Activated CD4-positive, alpha-beta T cell treated with anti-CD3 and anti-CD28 coated beads for 24 hours (primary cell): ENCODE measurements around the gene DENND6B.
"Not testable (repeated sequence)": the region's sequence is repeated elsewhere in the genome, so short reads cannot be mapped to it uniquely, and the experiment has no call there.

Experiments
- DNase-seq, 2 donors: peaks; one replicate each; pipeline ENCODE4 v3.0.0-alpha.2; 2020; ENCODE audit warnings: low read depth in 2 of 2

DENND6B gene

DNA sequence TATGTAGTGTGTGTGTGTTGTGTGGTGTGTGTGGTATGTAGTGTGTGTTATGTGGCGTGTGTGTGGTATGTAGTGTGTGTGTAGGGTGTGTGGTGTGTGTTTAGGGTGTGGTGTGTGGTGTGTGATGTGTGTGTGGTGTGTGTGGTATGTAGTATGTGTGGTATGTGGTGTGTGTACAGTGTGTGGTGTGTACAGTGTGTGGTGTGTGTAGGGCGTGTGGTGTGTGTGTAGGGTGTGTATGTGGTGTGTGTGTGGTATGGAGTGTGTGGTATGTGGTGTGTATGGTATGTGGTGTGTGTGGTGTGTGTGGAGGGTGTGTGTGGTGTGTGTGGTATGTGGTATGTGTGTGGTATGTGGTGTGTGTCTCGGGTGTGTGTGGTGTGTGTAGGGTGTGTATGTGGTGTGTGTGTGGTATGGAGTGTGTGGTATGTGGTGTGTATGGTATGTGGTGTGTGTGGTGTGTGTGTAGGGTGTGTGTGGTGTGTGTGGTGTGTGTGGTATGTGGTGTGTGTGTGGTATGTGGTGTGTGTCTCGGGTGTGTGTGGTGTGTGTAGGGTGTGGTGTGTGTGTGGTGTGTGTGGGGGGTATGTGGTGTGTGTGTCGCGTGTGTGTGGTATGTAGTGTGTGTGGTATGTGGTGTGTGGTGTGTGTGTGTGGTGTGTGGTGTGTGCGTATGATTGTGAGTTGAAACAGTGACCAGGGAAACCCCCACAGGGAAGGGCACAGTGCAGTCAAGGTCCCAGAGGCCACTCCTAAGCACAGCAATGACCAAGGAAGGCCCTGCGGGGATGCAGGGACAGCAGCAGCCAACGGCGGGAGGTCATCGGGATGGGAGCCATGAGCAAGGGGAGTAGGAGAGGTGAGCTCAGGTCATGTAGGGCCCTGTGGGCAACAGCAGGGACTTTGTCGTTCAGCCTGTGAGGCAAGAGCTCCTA is 13.4 kb upstream of the DENND6B start:
- no peak for DNase-seq

DNA sequence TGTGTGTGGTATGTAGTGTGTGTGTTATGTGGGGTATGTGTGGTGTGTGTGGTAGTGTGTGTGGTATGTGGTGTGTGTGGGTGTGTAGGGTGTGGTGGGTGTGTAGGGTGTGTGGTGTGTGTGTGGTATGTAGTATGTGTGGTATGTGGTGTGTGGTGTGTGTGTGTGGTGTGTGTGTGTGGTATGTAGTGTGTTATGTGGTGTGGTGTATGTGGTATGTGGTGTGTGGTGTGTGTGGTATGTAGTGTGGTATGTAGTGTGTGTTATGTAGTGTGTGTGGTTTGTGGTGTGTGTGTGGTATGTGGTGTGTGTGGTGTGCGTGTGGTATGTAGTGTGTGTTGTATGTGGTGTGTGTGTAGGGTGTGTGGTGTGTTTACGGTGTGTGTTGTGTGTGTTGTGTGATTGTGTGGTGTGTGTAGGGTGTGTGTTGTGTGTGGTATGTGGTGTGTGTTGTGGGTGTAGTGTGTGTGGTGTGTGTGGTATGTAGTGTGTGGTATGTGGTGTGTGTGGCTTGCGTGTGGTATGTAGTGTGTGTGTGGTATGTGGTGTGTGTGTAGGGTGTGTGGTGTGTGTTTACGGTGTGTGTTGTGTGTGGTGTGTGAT is 12.1 kb upstream of the DENND6B start:
- DNase-seq, result no peak

DNA sequence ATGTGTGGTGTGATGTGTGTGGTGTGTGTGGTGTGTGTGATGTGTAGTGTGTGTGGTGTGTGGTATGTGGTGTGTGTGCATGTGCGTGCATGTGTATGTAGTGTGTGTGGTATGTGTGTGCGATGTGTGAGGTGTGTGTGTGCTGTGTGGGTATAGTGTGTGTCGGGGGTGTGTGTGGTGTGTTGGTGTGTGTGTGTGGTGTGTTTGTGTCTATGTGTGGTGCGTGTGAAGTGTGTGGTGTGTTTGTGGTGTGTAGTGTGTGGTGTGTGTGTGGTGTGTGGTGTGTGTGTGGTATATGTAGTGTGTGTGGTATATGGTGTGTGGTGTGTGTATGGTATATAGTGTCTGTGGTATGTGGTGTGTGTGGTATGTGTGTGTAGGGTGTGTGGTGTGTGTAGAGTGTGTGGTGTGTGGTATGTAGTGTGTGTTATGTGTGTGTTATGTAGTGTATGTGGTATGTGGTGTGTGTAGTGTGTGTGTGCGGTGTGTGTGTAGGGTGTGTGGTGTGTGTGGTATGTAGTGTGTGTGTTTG is 11.3 kb upstream of the DENND6B start:
- DNase-seq, result no peak

DNA sequence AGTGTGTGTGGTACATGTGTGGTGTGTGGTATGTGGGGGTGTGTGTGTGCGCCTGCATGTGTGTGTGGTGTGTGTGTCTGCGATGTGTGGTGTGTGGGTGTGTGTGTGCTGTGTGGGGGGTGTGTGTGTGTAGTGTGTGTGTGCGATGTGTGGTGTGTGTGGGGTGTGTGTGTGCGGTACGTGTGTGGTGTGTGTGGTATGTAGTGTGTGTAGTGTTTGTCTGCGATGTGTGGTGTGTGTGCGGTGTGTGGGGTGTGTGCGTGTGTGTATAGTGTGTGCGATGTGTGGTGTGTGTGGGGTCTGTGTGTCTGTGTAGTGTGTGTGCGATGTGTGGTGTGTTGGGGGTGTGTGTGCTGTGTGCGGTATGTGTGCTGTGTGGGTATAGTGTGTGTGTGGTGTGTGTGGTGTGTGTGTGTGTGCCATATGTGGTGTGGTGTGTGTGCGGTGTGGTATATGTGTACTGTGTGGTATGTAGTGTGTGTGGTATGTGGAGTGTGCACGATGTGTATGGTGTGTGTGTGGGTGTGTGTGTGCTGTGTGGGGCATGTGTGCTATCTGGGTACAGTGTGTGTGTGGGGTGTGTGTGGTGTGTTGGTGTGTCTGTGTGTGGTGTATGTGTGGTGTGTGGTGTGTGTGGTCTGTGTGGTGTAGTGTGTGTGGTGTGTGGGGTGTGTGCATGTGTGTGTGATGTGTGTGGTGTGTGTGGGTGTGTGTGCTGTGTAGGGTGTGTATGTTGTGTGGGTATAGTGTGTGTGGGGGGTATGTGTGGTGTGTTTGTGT is 10.6 kb upstream of the DENND6B start:
- no peak for DNase-seq

DNA sequence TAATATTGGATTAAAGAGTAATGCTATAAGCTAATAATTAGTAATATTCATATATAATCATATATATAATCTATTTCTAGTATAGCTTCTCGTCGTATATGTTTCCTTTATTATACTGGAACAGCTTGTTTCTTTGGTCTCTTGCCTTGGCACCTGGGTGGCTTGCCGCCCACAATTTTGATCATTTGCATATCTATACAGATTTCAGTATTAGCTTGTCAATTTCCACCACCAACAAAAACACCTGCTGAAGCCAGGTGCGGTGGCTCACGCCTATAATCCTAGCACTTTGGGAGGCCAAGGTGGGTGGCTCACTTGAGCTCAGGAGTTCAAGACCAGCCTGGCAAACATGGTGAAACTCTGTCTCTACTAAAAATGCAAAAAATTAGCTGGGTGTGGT is 7.6 kb upstream of the DENND6B start:
- not testable (repeated sequence) for DNase-seq

DNA sequence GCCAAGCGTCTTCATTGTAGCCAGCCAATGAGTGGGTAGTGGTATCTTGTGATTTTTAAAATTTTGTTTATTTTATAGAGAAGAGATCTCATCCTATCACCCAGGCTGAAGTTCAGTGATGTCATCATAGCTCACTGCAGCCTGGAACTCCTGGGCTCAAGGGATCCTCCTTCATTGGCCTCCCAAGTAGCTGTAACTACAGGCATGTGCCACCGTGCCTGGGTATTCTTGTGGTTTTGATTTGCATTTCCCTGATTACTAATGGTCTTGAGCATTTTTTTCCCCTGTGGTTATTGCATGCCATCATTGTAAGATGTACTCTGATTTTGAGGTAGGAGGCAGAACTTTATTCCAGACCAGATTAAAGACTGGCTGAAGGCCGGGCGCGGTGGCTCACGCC is 2.4 kb upstream of the DENND6B start:
- no peak for DNase-seq

DNA sequence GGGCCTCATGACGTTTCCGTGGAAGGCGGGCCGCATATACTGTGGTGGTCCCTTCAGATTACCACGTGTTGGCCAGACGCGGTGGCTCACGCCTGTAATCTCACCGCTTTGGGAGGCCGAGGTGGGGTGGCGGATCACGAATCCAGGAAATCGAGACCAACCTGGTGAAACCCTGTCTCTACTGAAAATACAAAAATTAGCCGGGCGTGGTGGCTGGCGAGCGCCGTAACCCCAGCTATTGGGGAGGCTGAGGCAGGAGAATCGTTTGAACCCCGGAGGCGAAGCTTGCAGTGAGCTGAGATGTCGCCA is 853 bp upstream of the DENND6B start:
- no peak for DNase-seq

DNA sequence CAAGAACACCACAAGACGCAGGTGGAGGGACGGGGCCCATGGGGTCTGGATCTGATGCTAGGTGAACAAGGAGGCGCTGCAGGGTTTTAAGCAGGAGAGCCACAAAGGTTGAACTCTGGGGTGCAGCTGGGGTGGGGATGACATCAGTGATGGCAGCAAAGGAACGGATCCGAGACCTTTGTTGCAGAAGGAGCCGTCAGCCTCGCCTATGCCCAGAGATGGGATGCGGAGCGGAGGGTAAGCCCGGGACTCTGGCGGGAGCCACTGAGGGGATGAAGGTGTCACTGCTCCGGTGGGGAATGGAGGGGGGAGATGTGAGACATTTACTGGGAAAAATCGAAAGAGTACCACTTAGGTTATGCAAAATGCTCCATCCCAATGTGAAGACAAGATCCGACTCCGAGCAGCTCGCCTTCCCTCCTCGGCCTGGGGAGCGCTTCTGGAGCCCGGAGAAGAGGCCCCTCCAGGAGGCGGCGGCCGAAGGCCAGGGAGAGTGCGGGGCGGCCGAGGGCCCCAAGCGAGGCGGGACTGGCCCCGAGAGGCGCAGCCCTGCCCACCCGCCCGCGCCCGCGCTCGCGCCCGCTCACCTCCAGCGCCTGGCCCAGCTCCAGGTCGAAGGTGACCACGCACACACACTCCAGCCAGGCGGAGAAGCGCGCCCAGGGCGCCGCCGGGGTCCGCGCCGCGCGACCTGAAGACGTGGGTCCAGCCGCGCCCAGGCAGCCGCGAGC is 422 bp downstream of the DENND6B start:
- no peak for DNase-seq

DNA sequence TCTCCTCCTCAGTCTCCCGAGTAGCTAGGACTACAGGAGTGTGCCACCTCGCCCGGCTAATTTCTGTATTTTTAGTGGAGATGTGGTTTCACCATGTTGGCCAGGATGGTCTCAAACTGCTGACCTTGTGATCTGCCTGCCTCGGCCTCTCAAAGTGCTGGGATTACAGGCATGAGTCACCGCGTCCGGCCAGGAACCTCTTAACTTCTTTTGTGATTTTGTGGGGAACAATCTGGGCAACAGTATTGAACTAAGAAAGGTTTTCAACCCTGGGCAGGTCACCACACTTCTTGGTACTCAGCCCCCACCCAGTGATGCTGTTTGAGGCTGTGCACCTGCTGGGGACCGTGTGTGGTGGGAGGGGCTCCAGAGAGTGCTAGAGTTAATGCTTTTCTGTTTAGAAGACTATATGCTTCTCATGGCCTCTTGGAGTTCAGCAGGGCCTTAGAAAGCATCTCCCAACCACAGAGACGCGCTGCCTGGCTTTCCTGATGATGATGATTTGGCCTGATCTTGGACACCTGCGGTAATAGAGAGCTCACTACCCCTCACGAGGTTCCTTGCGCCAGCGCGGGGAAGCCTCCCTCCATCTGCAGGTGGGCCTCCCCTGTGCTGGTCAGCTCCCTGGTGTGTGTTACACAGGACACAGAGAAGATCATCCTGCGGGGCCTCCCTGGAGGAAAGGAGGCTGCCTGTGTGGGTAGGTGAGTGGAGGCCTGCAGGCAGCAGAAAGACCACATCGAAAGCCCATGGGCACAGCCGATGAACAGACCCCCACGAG is 1.2 kb downstream of the DENND6B start:
- DNase-seq, result no peak

DNA sequence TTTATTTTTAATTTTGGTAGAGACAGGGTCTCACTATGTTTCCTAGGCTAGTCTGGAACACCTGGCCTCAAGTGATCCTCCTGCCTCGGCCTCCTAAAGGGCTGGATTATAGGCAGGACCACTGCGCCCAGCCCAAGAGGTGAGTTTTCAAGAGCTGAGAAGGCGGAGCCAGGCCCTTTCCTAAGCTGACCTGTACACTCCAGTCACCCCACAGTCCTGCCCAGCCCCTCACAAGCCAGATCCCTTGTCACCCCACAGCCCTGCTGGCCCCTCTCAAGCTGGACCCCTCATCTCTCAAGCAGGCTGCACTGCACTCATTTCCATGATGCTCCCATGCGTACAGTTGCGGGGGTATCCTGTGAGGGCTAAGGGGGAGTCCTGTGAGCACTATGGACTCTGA is 2.9 kb downstream of the DENND6B start:
- no peak for DNase-seq

DNA sequence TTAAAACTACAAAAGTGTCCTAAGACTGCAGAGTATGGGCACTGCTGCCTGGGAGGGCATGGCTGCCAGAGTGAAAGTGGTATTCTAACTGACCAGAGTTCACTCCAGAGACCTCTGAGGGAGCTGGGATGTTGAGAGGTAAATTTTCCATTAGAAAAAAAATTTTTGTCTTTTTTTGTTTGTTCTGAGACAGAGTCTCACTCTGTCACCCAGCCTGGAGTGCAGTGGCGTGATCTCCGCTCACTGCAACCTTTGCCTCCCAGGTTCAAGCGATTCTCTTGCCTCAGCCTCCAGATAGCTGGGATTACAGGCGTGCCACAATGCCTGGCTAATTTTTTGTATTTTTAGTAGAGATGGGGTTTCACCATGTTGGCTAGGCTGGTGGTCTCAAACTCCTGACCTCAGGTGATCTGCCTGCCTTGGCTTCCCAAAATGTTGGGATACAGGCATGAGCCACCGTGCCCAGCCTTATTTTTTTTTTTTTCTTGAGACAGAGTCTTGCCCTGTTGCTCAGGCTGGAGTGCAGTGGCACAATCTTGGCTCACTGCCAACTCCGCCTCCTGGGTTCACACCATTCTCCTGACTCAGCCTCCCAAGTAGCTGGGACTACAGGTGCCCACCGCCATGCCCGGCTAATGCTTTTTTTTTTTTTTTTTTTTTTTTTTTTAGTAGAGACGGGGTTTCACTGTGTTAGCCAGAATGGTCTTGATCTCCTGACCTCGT is 4.3 kb downstream of the DENND6B start:
- DNase-seq, result not testable (repeated sequence)

DNA sequence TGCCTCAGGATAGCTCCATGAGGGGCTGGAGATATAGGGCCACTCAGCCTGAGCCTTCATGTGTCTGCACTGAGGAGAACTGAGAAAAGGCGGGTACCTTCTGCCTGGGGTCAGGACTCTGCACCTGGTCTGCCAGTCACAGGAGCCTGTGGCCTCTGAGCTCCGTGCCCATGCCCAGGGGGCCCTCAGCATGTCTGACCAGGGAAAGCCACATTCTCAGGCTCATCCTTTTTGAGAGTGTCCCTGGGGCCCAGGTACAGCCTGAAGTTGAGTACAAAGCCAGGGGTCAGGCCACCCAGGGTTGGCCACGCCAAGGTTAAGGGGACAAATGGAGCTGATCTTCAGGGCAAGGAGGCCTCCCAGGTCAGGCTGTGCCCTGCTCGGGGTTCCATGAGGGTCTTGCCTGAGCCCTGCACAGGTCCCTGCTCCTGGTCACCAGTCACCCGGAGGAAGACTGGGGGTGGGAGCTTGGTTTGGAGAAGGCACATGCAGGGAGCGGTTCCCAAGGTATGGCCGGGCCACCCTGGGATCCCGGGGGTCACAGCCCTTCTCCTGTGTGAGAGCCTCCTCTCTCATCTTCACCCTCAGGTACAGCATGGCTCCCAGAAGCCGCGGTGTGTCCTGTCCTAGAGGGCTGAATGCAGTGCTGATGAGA is 6.0 kb downstream of the DENND6B start:
- no peak for DNase-seq

DNA sequence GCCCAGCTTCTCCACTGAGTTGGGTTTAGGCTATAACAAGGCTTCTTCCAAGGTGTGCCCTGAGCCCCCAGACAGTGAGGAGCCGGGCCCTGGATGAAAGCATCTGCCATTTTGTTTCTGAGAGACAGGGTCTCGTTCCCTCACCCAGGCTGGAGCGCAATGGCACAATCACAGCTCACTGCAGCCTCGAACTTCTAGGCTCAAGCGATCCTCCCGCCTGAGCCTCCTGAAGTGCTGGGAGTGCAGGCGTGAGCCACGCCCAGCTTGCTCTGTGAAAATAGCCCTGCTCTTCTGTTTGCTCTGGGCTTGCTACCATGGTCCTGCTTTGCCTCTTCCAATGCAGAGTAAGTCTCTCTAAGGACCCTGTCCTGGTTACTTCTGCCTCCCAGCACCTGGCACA is 6.7 kb downstream of the DENND6B start:
- DNase-seq, result no peak

DNA sequence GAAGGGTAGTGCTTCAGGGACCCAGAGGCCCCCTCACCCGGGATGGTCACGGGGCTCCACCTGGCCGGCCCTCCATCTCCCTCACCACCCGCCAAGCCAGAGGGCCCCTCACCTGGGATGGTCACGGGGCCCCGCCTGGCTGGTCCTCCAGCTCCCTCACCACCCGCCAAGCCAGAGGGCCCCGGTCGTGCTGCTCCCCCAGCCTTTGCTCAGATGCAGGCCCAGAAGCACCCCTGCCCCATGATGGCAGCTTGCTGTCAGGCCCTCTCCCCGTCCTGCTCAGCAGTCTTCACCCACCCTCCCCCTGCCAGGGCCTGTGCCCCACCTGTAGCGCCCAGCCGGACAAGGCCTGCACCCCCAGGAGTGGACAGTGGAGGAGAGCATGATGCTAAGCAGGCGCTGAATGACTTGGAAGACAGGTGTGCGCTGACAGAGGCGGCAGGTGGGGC is 7.3 kb downstream of the DENND6B start:
- DNase-seq, result no peak

DNA sequence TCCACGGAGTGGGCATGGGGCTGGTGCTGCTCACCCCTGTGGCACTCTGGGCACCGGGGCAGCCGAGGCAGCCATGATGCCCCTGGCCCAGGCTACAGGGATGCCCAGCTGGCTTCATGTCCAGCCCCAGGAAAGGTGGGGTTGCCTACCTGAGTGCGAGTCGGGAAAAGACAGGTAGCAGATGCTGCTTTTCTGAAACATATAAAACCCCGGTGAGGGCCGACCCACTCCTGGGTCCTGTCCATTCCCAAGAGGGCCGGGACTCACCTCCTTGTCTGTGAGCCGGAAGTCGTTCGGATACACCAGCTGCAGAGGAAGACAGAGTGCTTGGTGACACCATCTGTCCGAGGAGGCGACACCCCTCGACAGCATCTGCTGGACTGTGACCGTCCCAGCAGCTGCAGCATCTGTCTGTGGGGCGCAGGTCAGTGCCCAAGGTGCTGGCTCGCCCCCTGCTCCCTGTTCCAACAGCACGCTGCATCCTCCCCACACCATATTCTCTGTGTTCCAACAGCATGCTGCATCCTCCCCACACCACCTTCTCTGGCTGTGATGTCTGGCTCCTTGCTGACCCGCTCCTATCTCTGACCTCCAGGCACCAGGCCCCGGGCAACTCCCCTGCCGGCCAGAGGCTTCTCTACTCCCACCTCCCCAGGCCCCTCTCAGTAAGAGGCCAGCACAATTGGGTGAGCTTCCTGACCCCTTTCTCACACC is 8.0 kb downstream of the DENND6B start:
- no peak for DNase-seq

DNA sequence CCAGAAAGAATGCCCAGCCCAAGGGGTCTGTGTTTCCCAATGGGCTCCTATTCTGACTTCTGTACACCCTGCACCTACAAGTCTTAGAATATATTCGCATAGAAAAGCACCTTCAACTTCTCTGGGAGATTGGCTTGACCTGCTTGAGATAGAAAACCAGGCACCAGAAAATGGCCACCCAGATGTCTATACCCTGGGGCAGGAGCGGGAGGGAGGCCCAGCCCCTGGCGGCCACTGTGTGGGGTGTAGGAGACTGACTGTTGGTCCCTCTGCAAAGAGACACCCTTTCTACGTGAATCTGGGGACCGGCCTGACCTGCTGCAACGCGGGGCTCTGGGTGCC is 8.5 kb downstream of the DENND6B start:
- DNase-seq, result no peak

DNA sequence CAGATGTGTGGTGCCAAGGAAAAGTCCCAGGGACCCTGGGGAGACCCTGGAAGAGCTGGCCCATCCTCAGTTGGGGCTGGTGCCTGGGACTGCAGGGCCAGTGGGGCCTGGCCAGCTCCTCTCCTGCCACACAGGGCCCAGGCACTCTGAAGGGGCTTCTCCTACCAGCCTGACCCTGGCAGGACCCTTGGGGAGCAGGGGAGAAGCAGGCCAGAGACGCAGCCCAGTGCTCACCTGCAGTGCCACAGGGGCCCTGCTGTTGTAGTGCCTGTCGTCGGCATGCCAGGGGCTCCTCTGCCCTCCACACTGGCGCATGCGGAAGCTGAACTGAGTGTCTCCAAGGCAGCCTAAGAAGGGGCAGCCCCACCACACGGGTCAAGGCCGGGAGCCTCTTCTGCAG is 9.1 kb downstream of the DENND6B start:
- DNase-seq, result no peak

DNA sequence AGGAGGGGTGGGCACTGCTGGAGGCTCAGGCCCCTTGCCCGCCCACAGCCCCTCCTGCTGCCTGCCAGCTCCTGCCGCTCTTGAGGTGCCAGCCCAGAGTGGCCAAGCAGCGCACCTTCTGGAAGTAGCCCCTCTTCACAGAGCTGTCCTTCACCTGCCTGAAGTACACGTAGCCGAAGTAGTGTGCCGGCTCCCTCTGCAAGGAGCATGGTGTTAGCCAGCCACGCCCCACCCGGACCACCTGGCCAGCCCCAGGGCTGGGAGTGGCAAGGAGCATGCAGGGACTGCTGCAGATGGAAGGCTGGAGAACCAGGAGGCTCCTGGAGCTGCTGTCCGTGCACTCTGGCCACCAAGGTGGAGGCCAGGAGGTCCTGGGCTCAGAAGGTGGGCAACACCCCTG is 9.6 kb downstream of the DENND6B start:
- DNase-seq, result no peak
